ENCODE results near the gene RHOA.
A peak's percentile ranks its signal among the peaks of the same experiment; 100 is the strongest.
"Not testable (repeated sequence)": the region's sequence is repeated elsewhere in the genome, so short reads cannot be mapped to it uniquely, and the experiment has no call there.

RHOA gene

DNA sequence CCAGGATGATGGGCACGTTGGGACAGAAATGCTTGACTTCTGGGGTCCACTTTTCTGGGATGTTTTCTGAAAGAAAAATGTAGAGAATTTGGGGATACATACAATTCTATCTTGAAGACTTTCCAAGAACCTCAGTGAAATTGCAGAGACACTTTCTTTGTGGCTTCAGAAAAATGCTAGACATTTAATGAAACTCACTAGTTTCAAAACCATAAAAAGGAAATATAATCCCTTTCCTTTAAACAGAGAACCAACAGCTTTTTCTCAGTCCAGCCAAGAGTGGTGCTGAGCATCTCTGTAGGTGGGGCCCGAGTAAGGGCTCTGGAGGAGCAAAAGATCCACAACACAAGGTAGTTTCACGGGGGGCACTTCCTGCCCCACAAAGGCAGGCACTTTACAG lies 49.2 kb downstream of the RHOA start:
- peaks cover 28% of the 10 kb centered on the region for H3K4me1 ChIP-seq (ENCODE audit: control insufficient read depth, insufficient read depth, low read length, unreplicated experiment)
- no peaks in the 10 kb centered on the region for H3K27me3 ChIP-seq (ENCODE audit: insufficient read depth, low read length)
- no peak overlapping the region for H2AFZ ChIP-seq (ENCODE audit: low read length, unreplicated experiment)
- peaks cover 31% of the 10 kb centered on the region for H3K36me3 ChIP-seq (ENCODE audit: insufficient read depth, low read length)
- peaks cover 32% of the 10 kb centered on the region for H3K79me2 ChIP-seq (ENCODE audit: control insufficient read depth, insufficient read depth, low read length, unreplicated experiment)
- H3K4me3 ChIP-seq (ENCODE audit: low read depth, low read length), result no peak overlapping the region
- 0 out of 2 replicates have a peak overlapping the region, but pooled peaks have one; percentile 12 for H3K27ac ChIP-seq (ENCODE audit: low read depth, low read length)

GRCh38 chr3:49359623-49360022 lies 52.2 kb downstream of the RHOA start:
- Histone ChIP-seq H3K27ac (ENCODE audit: low read depth, low read length) (peak overlapping the region; percentile 76), H3K27me3 (ENCODE audit: insufficient read depth, low read length) (no peaks in the 10 kb centered on the region), H3K36me3 (ENCODE audit: insufficient read depth, low read length) (peaks cover 29% of the 10 kb centered on the region), H2AFZ (ENCODE audit: low read length, unreplicated experiment) (no peak overlapping the region), H3K4me1 (ENCODE audit: control insufficient read depth, insufficient read depth, low read length, unreplicated experiment) (peaks cover 35% of the 10 kb centered on the region), H3K79me2 (ENCODE audit: control insufficient read depth, insufficient read depth, low read length, unreplicated experiment) (peaks cover 27% of the 10 kb centered on the region), H3K4me3 (ENCODE audit: low read depth, low read length) (no peak overlapping the region)

- peak overlapping the region; percentile 76 for H3K27ac ChIP-seq (ENCODE audit: low read depth, low read length)
- H2AFZ ChIP-seq (ENCODE audit: low read length, unreplicated experiment), result no peak overlapping the region
- no peaks in the 10 kb centered on the region for H3K27me3 ChIP-seq (ENCODE audit: insufficient read depth, low read length)
- H3K4me3 ChIP-seq (ENCODE audit: low read depth, low read length), result peak overlapping the region; percentile 82
- H3K4me1 ChIP-seq (ENCODE audit: control insufficient read depth, insufficient read depth, low read length, unreplicated experiment), result peaks cover 35% of the 10 kb centered on the region
- peaks cover 26% of the 10 kb centered on the region for H3K79me2 ChIP-seq (ENCODE audit: control insufficient read depth, insufficient read depth, low read length, unreplicated experiment)
- peaks cover 29% of the 10 kb centered on the region for H3K36me3 ChIP-seq (ENCODE audit: insufficient read depth, low read length)
Measured at GRCh38 chr3:49358884-49359225, 52.9 kb downstream of the RHOA start.

- Histone ChIP-seq H3K36me3 (ENCODE audit: insufficient read depth, low read length) (peaks cover 29% of the 10 kb centered on the region), H3K27ac (ENCODE audit: low read depth, low read length) (peak within 1 kb of the TSS; percentile 76), H3K4me3 (ENCODE audit: low read depth, low read length) (peak within 1 kb of the TSS; percentile 82), H2AFZ (ENCODE audit: low read length, unreplicated experiment) (no peak within 1 kb of the TSS), H3K79me2 (ENCODE audit: control insufficient read depth, insufficient read depth, low read length, unreplicated experiment) (peaks cover 23% of the 10 kb centered on the region), H3K4me1 (ENCODE audit: control insufficient read depth, insufficient read depth, low read length, unreplicated experiment) (peaks cover 30% of the 10 kb centered on the region), H3K27me3 (ENCODE audit: insufficient read depth, low read length) (no peaks in the 10 kb centered on the region)
Measured at GRCh38 chr3:49358217-49358883, 53.4 kb downstream of the RHOA start, which contains the start of gene GPX1. Gene GPX1, minus strand, starts transcription at chr3:49358353. Its CDS starts 75 bp downstream, at chr3:49358278.

- Histone ChIP-seq H3K27ac (ENCODE audit: low read depth, low read length) (peak overlapping the region; percentile 76), H3K36me3 (ENCODE audit: insufficient read depth, low read length) (peaks cover 27% of the 10 kb centered on the region), H3K4me3 (ENCODE audit: low read depth, low read length) (peak overlapping the region; percentile 82), H3K4me1 (ENCODE audit: control insufficient read depth, insufficient read depth, low read length, unreplicated experiment) (peaks cover 30% of the 10 kb centered on the region), H3K79me2 (ENCODE audit: control insufficient read depth, insufficient read depth, low read length, unreplicated experiment) (peaks cover 19% of the 10 kb centered on the region)
- not testable (repeated sequence) for H3K27me3 ChIP-seq (ENCODE audit: insufficient read depth, low read length); H2AFZ ChIP-seq (ENCODE audit: low read length, unreplicated experiment)
Measured at GRCh38 chr3:49357443-49358216, 54.1 kb downstream of the RHOA start.

- H3K36me3 ChIP-seq (ENCODE audit: insufficient read depth, low read length), result peaks cover 22% of the 10 kb centered on the region
- peak overlapping the region; percentile 76 for H3K27ac ChIP-seq (ENCODE audit: low read depth, low read length)
- H3K4me1 ChIP-seq (ENCODE audit: control insufficient read depth, insufficient read depth, low read length, unreplicated experiment), result peaks cover 35% of the 10 kb centered on the region
Measured at GRCh38 chr3:49357095-49357442, 54.7 kb downstream of the RHOA start.

DNA sequence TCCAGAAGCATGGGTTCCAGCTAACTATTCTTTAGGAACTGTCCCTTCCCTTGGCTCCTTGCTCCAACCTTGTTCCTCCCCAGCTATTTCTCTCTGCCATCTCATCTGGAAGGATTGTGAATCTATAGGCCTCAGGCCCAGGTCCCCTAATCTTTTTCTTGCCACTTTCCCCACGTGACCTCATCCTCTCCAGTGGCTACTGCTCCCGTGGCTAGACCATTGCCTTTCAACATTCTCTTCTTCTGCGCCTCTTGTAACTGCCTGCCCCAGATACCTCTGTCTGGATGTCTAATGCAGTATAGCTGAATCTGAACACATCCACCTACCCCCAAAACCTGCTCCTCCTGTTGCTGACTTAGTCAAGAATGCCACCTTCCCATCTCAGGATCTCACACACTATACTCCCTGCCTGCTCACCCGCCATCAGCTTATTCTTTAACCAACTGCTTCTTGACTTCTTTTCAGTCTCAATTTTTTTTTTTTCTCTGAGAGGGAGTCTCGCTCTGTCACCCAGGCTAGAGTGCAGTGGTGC lies 58.8 kb downstream of the RHOA start:
- H3K4me3 ChIP-seq (ENCODE audit: low read depth, low read length), result no peak overlapping the region
- H3K79me2 ChIP-seq (ENCODE audit: control insufficient read depth, insufficient read depth, low read length, unreplicated experiment), result peaks cover 14% of the 10 kb centered on the region
- H3K36me3 ChIP-seq (ENCODE audit: insufficient read depth, low read length), result peaks cover 12% of the 10 kb centered on the region; the same call in 1 of the 2 replicates
- H2AFZ ChIP-seq (ENCODE audit: low read length, unreplicated experiment), result no peak overlapping the region
- peaks cover 33% of the 10 kb centered on the region for H3K4me1 ChIP-seq (ENCODE audit: control insufficient read depth, insufficient read depth, low read length, unreplicated experiment)
- peak overlapping the region; percentile 65 for H3K27ac ChIP-seq (ENCODE audit: low read depth, low read length)
- H3K27me3 ChIP-seq (ENCODE audit: insufficient read depth, low read length), result no peaks in the 10 kb centered on the region

More at GRCh38 chr3:49357095-49357442, 54.7 kb downstream of the RHOA start:
- H2AFZ ChIP-seq (ENCODE audit: low read length, unreplicated experiment); H3K27me3 ChIP-seq (ENCODE audit: insufficient read depth, low read length): not testable (repeated sequence)
- Histone ChIP-seq H3K4me3 (ENCODE audit: low read depth, low read length) (peak overlapping the region; percentile 82), H3K79me2 (ENCODE audit: control insufficient read depth, insufficient read depth, low read length, unreplicated experiment) (peaks cover 14% of the 10 kb centered on the region)

DNA sequence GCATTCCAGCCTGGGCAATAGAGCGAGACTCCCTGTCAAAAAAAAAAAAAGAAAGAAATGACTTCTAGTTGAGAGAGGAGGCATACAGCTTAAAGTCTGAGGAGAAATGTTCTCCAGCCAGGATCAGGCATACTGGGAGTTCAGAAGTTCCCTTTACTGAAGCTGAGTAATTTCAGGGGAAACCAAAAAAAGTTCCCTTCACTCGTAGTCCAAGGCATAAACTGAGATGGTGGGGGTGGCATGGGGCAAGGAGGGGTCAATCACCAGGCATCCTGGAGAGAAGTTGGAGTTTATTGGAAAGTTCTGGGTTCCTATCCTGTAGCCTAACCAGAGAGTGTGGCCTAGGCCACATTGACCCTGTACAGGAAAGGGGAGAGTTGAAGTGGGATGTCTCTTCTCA lies 59.5 kb downstream of the RHOA start:
- H3K4me3 ChIP-seq (ENCODE audit: low read depth, low read length), result no peak overlapping the region
- no peak overlapping the region for H2AFZ ChIP-seq (ENCODE audit: low read length, unreplicated experiment)
- peak overlapping the region; percentile 65 for H3K27ac ChIP-seq (ENCODE audit: low read depth, low read length)
- H3K79me2 ChIP-seq (ENCODE audit: control insufficient read depth, insufficient read depth, low read length, unreplicated experiment), result peaks cover 11% of the 10 kb centered on the region
- H3K4me1 ChIP-seq (ENCODE audit: control insufficient read depth, insufficient read depth, low read length, unreplicated experiment), result peaks cover 36% of the 10 kb centered on the region
- H3K27me3 ChIP-seq (ENCODE audit: insufficient read depth, low read length), result no peaks in the 10 kb centered on the region
- peaks cover 12% of the 10 kb centered on the region; the same call in 1 of the 2 replicates for H3K36me3 ChIP-seq (ENCODE audit: insufficient read depth, low read length)

GRCh38 chr3:49351521-49352011 lies 60.2 kb downstream of the RHOA start:
- H3K36me3 ChIP-seq (ENCODE audit: insufficient read depth, low read length), result peaks cover 9% of the 10 kb centered on the region; the same call in 1 of the 2 replicates
- H2AFZ ChIP-seq (ENCODE audit: low read length, unreplicated experiment), result no peak overlapping the region
- peaks cover 41% of the 10 kb centered on the region for H3K4me1 ChIP-seq (ENCODE audit: control insufficient read depth, insufficient read depth, low read length, unreplicated experiment)
- H3K27me3 ChIP-seq (ENCODE audit: insufficient read depth, low read length), result no peaks in the 10 kb centered on the region
- H3K27ac ChIP-seq (ENCODE audit: low read depth, low read length), result peak overlapping the region; percentile 65
- no peak overlapping the region for H3K4me3 ChIP-seq (ENCODE audit: low read depth, low read length)
- peaks cover 6% of the 10 kb centered on the region for H3K79me2 ChIP-seq (ENCODE audit: control insufficient read depth, insufficient read depth, low read length, unreplicated experiment)

DNA sequence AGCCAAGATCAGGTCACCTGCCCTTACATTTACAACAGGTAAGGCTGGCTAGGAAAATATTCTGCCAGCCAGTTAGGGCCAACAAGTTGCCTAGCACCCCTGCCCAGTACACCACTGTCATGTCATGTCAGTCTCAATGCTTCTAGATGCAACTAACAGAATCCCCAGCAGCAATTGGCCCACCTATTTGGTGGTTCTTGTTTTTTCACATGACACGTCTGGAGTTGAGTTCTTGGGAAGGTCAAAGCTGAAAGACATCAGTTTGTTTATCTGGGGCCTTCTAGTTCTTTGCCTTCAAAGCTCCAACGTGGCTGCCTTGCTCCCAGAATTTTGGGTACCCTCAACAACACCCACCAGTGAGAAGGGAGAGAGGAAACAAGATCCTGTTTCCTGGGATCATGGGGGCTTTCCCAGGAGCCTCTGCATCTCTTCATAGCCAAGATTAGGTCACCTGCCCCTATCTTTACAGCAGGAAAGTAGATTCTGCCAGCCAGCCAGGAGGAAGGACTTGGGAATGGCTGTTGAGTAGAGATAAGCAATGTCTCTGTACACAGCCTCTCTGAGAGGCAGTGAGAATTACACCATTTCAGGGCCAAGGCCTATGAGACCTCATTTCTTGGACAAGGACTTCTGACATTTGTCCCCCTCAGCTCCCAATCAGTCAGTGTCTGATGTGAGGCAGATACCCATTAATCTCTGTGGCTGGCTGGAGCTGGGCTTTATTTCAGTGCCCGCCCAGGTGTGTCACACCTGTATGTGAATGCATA lies 62.2 kb downstream of the RHOA start:
- no peak overlapping the region for H3K4me3 ChIP-seq (ENCODE audit: low read depth, low read length)
- no peaks in the 10 kb centered on the region for H3K79me2 ChIP-seq (ENCODE audit: control insufficient read depth, insufficient read depth, low read length, unreplicated experiment)
- H2AFZ ChIP-seq (ENCODE audit: low read length, unreplicated experiment), result no peak overlapping the region
- H3K36me3 ChIP-seq (ENCODE audit: insufficient read depth, low read length), result no peaks in the 10 kb centered on the region
- no peaks in the 10 kb centered on the region for H3K27me3 ChIP-seq (ENCODE audit: insufficient read depth, low read length)
- H3K27ac ChIP-seq (ENCODE audit: low read depth, low read length), result no peak overlapping the region
- peaks cover 47% of the 10 kb centered on the region for H3K4me1 ChIP-seq (ENCODE audit: control insufficient read depth, insufficient read depth, low read length, unreplicated experiment)
